Fibroblast of mammary gland (primary cell): ENCODE results near the gene STAT2.
"Not testable (repeated sequence)": the region's sequence is repeated elsewhere in the genome, so short reads cannot be mapped to it uniquely, and the experiment has no call there.

Experiments
- DNase-seq: peaks from one replicate; pipeline ENCODE4 v3.0.0-alpha.2; 2010; ENCODE audit warnings: low read depth
- H3K4me3 ChIP-seq: 2 replicates; pipeline ENCODE4 v1.5.1; 2011; ENCODE audit warnings: low read depth, mild to moderate bottlenecking, low read length, moderate library complexity; ENCODE audit not compliant: control insufficient read depth
- CTCF ChIP-seq: conservative IDR thresholded peaks from 2 replicates; pipeline ENCODE4 v1.5.1; 2011; ENCODE audit warnings: low read depth, low read length, inconsistent platforms; ENCODE audit not compliant: control insufficient read depth, insufficient read depth

STAT2 gene

GRCh38 chr12:56361487-56362129 is 1.7 kb upstream of the STAT2 start:
- no peak for TF ChIP-seq CTCF
- no peak overlapping the region for H3K4me3 ChIP-seq
- DNase-seq, result no peak

- peak; percentile 86 for DNase-seq
- no peak for TF ChIP-seq CTCF
These were observed 923 bp downstream of the STAT2 start for GRCh38 chr12:56358836-56359532.

GRCh38 chr12:56351325-56351724 is 8.6 kb downstream of the STAT2 start:
- TF ChIP-seq CTCF, result no peak
- DNase-seq, result no peak
- H3K4me3 ChIP-seq, result no peak overlapping the region

More at GRCh38 chr12:56358836-56359532, 923 bp downstream of the STAT2 start:
- H3K4me3 ChIP-seq, result peak overlapping the region; percentile 97

- no peak for TF ChIP-seq CTCF
These were observed 9.2 kb downstream of the STAT2 start for GRCh38 chr12:56350662-56351061.

GRCh38 chr12:56348776-56349175 is 11.1 kb downstream of the STAT2 start:
- no peak overlapping the region for H3K4me3 ChIP-seq
- no peak for TF ChIP-seq CTCF
- DNase-seq, result no peak

More at GRCh38 chr12:56350662-56351061, 9.2 kb downstream of the STAT2 start:
- H3K4me3 ChIP-seq, result no peak overlapping the region
- DNase-seq, result no peak

- H3K4me3 ChIP-seq, DNase-seq: not testable (repeated sequence)
These were observed 12.7 kb downstream of the STAT2 start for GRCh38 chr12:56347255-56347654.

GRCh38 chr12:56346675-56347074 is 13.2 kb downstream of the STAT2 start:
- no peak for DNase-seq
- H3K4me3 ChIP-seq, result no peak overlapping the region
- peak; percentile 6 for TF ChIP-seq CTCF

GRCh38 chr12:56342290-56342689 is 17.6 kb downstream of the STAT2 start:
- DNase-seq, H3K4me3 ChIP-seq: not testable (repeated sequence)
